Endothelial cell of umbilical vein (primary cell): ENCODE measurements around the gene PAFAH2. TPM values are rescaled to one million over a fixed set of nuclear protein-coding genes. Genes with fewer than 3 reads are reported as not detected.

Experiments
- BruUV-seq: library from RNA; stranded (reverse); fragments of 400-500 nt; replicated peaks from 2 replicates; lab custom pipeline; 2021; lab: Mats Ljungman, UMichigan
- CTCF ChIA-PET: fragments of 300-600, 350-600 bp; sonication (Branson Sonifier 250); formaldehyde crosslinking; loops from one replicate; lab custom pipeline; 2021; ENCODE audit warnings: antibody characterized with exemption, inconsistent platforms; lab: Charles Lee
- POLR2A ChIA-PET: fragments of 300-600, 350-600 bp; sonication (Branson Sonifier 250); formaldehyde crosslinking; loops from one replicate; lab custom pipeline; 2021; ENCODE audit warnings: antibody characterized with exemption, inconsistent platforms; lab: Charles Lee
- DNase-seq: peaks from one replicate; pipeline ENCODE4 v3.0.0-alpha.2; 2011; ENCODE audit warnings: low read depth, low spot score
- FAIRE-seq: peaks from 2 replicates; lab custom pipeline; 2011; peaks lifted over from hg19 to GRCh38; lab: Jason Lieb, UNC
- H2AFZ ChIP-seq: 2 replicates; pipeline ENCODE4 v1.6.0; 2012; ENCODE audit warnings: low read depth, low read length, control low read depth, inconsistent platforms
- H3K27ac ChIP-seq: 2 replicates; pipeline ENCODE4 v1.5.1; 2011; ENCODE audit warnings: low read depth, mild to moderate bottlenecking, control low read depth, low read length, moderate library complexity; ENCODE audit not compliant: insufficient read depth
- H3K27me3 ChIP-seq, 2 experiments: 2 replicates each; pipeline versions ENCODE4 v1.6.0 to v1.6.1; 2011; ENCODE audit warnings: low read length in 2 of 2, mixed read lengths in 1 of 2; ENCODE audit not compliant: control insufficient read depth in 2 of 2, insufficient read depth in 2 of 2
- H3K36me3 ChIP-seq, 2 experiments: 2 replicates in 1 of 2; 3 replicates in 1 of 2; pipeline ENCODE4 v1.5.1; 2011; ENCODE audit warnings: low read length in 2 of 2, mild to moderate bottlenecking in 1 of 2, moderate library complexity in 1 of 2; ENCODE audit not compliant: control insufficient read depth in 2 of 2, insufficient read depth in 2 of 2; ENCODE audit errors: extremely low read depth in 1 of 2
- H3K4me1 ChIP-seq: 3 replicates; pipeline ENCODE4 v1.5.1; 2011; ENCODE audit warnings: mild to moderate bottlenecking, low read length; ENCODE audit not compliant: control insufficient read depth, insufficient read depth; ENCODE audit errors: extremely low read depth
- H3K4me2 ChIP-seq: 2 replicates; pipeline ENCODE4 v1.6.1; 2011; ENCODE audit warnings: low read length, control low read depth, mixed read lengths; ENCODE audit not compliant: insufficient read depth
- H3K4me3 ChIP-seq, 3 experiments: fragments of 200-600 bp in 1 of 3; sonication (generic), shearing (Covaris generic) in 1 of 3; replicated peaks in 1 of 3; 2 replicates each; pipeline ENCODE4 v1.5.1; 2011 to 2016; ENCODE audit warnings: control low read depth in 3 of 3, low read length in 3 of 3, mild to moderate bottlenecking in 2 of 3, inconsistent platforms in 1 of 3, low read depth in 1 of 3, moderate library complexity in 1 of 3; ENCODE audit not compliant: insufficient read depth in 1 of 3
- H3K79me2 ChIP-seq: 2 replicates; pipeline ENCODE4 v1.6.0; 2012; ENCODE audit warnings: low read length, inconsistent platforms; ENCODE audit not compliant: control insufficient read depth, insufficient read depth
- H3K9ac ChIP-seq: replicated peaks from 2 replicates; pipeline ENCODE3; 2011; ENCODE audit warnings: low read length, control low read depth; ENCODE audit not compliant: insufficient read depth; ENCODE audit errors: extremely low read depth
- H3K9me1 ChIP-seq: replicated peaks from 3 replicates; pipeline ENCODE4 v1.6.0; 2011; ENCODE audit warnings: mild to moderate bottlenecking, low read length; ENCODE audit not compliant: control insufficient read depth, insufficient read depth; ENCODE audit errors: extremely low read depth
- H3K9me3 ChIP-seq: replicated peaks from 2 replicates; pipeline ENCODE4 v1.5.1; 2012; ENCODE audit warnings: low read length, inconsistent platforms; ENCODE audit not compliant: control insufficient read depth, insufficient read depth
- H4K20me1 ChIP-seq: replicated peaks from 2 replicates; pipeline ENCODE3; 2011; ENCODE audit warnings: mild to moderate bottlenecking, low read length; ENCODE audit not compliant: control insufficient read depth, insufficient read depth; ENCODE audit errors: extremely low read depth
- EZH2 ChIP-seq: IDR thresholded peaks from 2 replicates; pipeline ENCODE4 v1.6.1; 2012; ENCODE audit warnings: borderline replicate concordance, low read depth, mild to moderate bottlenecking, moderate library complexity, low read length, inconsistent platforms; ENCODE audit not compliant: severe bottlenecking
- FOS ChIP-seq: IDR thresholded peaks from 2 replicates; pipeline ENCODE4 v1.6.1; 2011; ENCODE audit warnings: mild to moderate bottlenecking, low read length, moderate library complexity, borderline replicate concordance; ENCODE audit not compliant: insufficient read depth
- GATA2 ChIP-seq: IDR thresholded peaks from 2 replicates; pipeline ENCODE4 v1.7.0; 2011; ENCODE audit warnings: low read depth, mild to moderate bottlenecking, moderate library complexity, mixed read lengths, low read length; ENCODE audit not compliant: insufficient read length, insufficient read depth
- JUN ChIP-seq: IDR thresholded peaks from 2 replicates; pipeline ENCODE4 v1.6.1; 2011; ENCODE audit warnings: borderline replicate concordance, low read depth; ENCODE audit not compliant: insufficient read length, insufficient read depth
- MYC ChIP-seq: IDR thresholded peaks from one replicate; pipeline ENCODE4 v1.6.1; 2011; ENCODE audit warnings: mild to moderate bottlenecking, low read depth, low read length
- POLR2A ChIP-seq: IDR thresholded peaks from 2 replicates; pipeline ENCODE4 v1.6.1; 2012; ENCODE audit warnings: low read depth, mild to moderate bottlenecking, control low read depth, low read length
- POLR2AphosphoS5 ChIP-seq: IDR thresholded peaks from 2 replicates; pipeline ENCODE4 v1.6.1; 2012; ENCODE audit warnings: low read depth, mild to moderate bottlenecking, control low read depth, low read length, moderate library complexity; ENCODE audit not compliant: insufficient read depth
- dilution Hi-C: fragments of 300-500 bp; cut with MboI; formaldehyde crosslinking; loops from one replicate; pipeline ENCODE4 v1.15.0; 2019; ENCODE audit warnings: low sequenced_read_pairs; ENCODE audit not compliant: extremely low pct_ligation_motif_present
- intact Hi-C: fragments of 100-400 bp; cut with micrococcal nuclease; formaldehyde crosslinking; loops from one replicate; pipeline ENCODE4 v1.10.0; 2022
- polyA plus RNA-seq, 4 experiments: library from polyadenylated mRNA; depleted of rRNA in 3 of 4; stranded (reverse) in 3 of 4; unstranded in 1 of 4; fragments of >200 nt; gene quantifications; 2 replicates each; pipeline versions ENCODE4 v1.2.1 to v1.2.3, GENCODE V29; 2011 to 2012; ENCODE audit warnings: missing spikeins in 1 of 4
- total RNA-seq: library from RNA; stranded (reverse); gene quantifications from 2 replicates; pipeline ENCODE4 v1.2.3, GENCODE V29; 2021
- TF ChIP-seq, protein P1 (sequence below), 2 donors: IDR thresholded peaks; 1 replicate in 1 of 2; 2 replicates in 1 of 2; pipeline ENCODE4 v1.5.1; 2011; ENCODE audit warnings: low read length in 2 of 2, mild to moderate bottlenecking in 2 of 2, moderate library complexity in 2 of 2, control low read depth in 1 of 2, inconsistent platforms in 1 of 2, low read depth in 1 of 2; ENCODE audit not compliant: insufficient read depth in 1 of 2; ENCODE audit errors: extremely low read depth in 1 of 2
- TF ChIP-seq, protein P2 (sequence below): IDR thresholded peaks from 2 replicates; pipeline ENCODE4 v1.6.1; 2011; ENCODE audit not compliant: insufficient read depth, insufficient read length

Gene PAFAH2
- total and polyA plus RNA-seq, 2 donors (not counting 3 experiments of a cell fraction or from before 2014, with no cell fraction given), result 6.0 to 6.9 TPM

DNA sequence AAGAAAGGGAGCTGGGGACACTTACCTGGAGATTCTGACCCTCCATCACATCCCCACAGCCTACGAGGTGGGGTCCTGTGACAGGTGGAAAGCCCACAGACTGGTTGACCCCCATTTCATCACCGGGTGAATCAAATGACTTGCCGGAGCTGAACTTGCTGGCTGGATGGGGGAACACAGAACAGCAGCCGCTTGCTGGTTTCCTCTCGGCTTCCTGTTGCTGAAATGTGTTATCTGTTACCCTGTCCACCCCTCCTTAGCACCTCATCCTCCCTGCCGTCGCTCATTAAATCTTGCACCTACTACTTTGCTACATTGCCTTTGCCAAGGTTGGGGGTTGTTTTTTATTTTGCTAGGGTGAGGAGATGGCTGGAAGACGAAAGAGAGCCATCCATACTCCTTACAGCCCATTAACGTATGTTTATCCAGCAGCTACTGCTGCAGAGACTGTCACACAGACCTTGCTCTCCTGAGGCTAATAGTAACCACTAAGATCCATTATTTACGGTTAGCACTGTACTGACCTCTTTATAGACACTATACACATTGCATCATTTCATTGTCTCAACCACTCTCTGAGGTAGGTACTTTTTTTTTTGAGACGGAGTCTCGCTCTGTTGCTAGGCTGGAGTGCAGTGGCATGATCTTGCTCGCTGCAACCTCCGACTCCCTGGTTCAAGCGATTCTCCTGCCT is 7.0 kb downstream of the PAFAH2 start:
- H3K4me3 ChIP-seq, result no peak overlapping the region
- H3K27ac ChIP-seq, result no peak overlapping the region
- DNase-seq (no peak), FAIRE-seq (no peak)
- H3K9me1 ChIP-seq, result no peaks in the 10 kb centered on the region
- H3K27me3 ChIP-seq, result no peaks in the 10 kb centered on the region
- H3K36me3 ChIP-seq, result no peaks in the 10 kb centered on the region
- no TSS peak for BruUV-seq
- H3K9ac ChIP-seq, result no peak overlapping the region
- dilution Hi-C loops (loop anchor here (25.0 kb wide), 1 partner anchor 104 kb away; the partner anchor contains the start of gene PAQR7), intact Hi-C loops (no loop called here)
- TF ChIP-seq MYC (no peak), EZH2 (no peak), FOS (no peak), GATA2 (no peak), POLR2AphosphoS5 (no peak), JUN (no peak), POLR2A (no peak)
- TF ChIP-seq, protein P1, sequence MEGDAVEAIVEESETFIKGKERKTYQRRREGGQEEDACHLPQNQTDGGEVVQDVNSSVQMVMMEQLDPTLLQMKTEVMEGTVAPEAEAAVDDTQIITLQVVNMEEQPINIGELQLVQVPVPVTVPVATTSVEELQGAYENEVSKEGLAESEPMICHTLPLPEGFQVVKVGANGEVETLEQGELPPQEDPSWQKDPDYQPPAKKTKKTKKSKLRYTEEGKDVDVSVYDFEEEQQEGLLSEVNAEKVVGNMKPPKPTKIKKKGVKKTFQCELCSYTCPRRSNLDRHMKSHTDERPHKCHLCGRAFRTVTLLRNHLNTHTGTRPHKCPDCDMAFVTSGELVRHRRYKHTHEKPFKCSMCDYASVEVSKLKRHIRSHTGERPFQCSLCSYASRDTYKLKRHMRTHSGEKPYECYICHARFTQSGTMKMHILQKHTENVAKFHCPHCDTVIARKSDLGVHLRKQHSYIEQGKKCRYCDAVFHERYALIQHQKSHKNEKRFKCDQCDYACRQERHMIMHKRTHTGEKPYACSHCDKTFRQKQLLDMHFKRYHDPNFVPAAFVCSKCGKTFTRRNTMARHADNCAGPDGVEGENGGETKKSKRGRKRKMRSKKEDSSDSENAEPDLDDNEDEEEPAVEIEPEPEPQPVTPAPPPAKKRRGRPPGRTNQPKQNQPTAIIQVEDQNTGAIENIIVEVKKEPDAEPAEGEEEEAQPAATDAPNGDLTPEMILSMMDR (IDR thresholded peaks at IDR 0.05; ENCODE audit: extremely low read depth in 1 of 2, insufficient read depth in 1 of 2, low read depth in 1 of 2, low read length in 2 of 2), result no peak
- TF ChIP-seq, protein P2, sequence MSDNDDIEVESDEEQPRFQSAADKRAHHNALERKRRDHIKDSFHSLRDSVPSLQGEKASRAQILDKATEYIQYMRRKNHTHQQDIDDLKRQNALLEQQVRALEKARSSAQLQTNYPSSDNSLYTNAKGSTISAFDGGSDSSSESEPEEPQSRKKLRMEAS, result no peak
- no peak overlapping the region for H2AFZ ChIP-seq
- H4K20me1 ChIP-seq, result no peaks in the 10 kb centered on the region
- ChIA-PET CTCF (interaction anchor here (5.2 kb wide), 1 partner anchor 95 kb away, joined by 26 read pairs; no protein-coding TSS in a partner anchor), POLR2A (no interaction called here)
- no peak overlapping the region for H3K4me2 ChIP-seq
- no peaks in the 10 kb centered on the region for H3K79me2 ChIP-seq
- H3K9me3 ChIP-seq, result no peaks in the 10 kb centered on the region
- no peaks in the 10 kb centered on the region for H3K4me1 ChIP-seq
